GM12878 (cell line): ENCODE data around the gene NOL3. TPM values are rescaled to one million over a fixed set of nuclear protein-coding genes. Genes with fewer than 3 reads are reported as not detected.
A peak's percentile ranks its signal among the peaks of the same experiment; 100 is the strongest.

ENCODE experiments used
- ATAC-seq: fragments of 200-7000 bp; cut with Tn5 transposase; 3 replicates; pipeline ENCODE4 v1.9.1; 2020; ENCODE audit warnings: mild to moderate bottlenecking, moderate library complexity
- BruUV-seq: library from RNA; stranded (reverse); fragments of 400-500 nt; replicated peaks from 2 replicates; lab custom pipeline; 2021; lab: Mats Ljungman, UMichigan
- CTCF ChIA-PET: fragments of 300-600 bp; sonication (Branson Sonifier 250); formaldehyde crosslinking; extraction: SDS; loops from one replicate; lab custom pipeline; 2021; ENCODE audit warnings: inconsistent platforms; lab: Yijun Ruan, JAX
- POLR2A ChIA-PET: fragments of 350-600 bp; formaldehyde crosslinking; extraction: SDS; loops from one replicate; lab custom pipeline; 2021; ENCODE audit warnings: inconsistent platforms; lab: Charles Lee
- RAD21 ChIA-PET: fragments of 300-600 bp; sonication (Branson Sonifier 250); formaldehyde crosslinking; loops from one replicate; lab custom pipeline; 2023; ENCODE audit warnings: antibody characterized with exemption; ENCODE audit not compliant: unreplicated experiment; lab: Charles Lee
- SMC1A ChIA-PET: fragments of 300-600 bp; sonication (Branson Sonifier 250); formaldehyde crosslinking; loops from one replicate; lab custom pipeline; 2023; ENCODE audit not compliant: unreplicated experiment, uncharacterized antibody; lab: Charles Lee
- DNase-seq: peaks from one replicate; pipeline ENCODE4 v3.0.0-alpha.2; 2011; ENCODE audit warnings: low read depth, low spot score
- FAIRE-seq: peaks from 3 replicates; lab custom pipeline; 2011; peaks lifted over from hg19 to GRCh38; lab: Jason Lieb, UNC
- H2AFZ ChIP-seq: 2 replicates; pipeline ENCODE4 v1.6.0; 2011; ENCODE audit warnings: low read depth, low read length, control low read depth; ENCODE audit not compliant: control insufficient read depth
- H3K27ac ChIP-seq: 2 replicates; pipeline ENCODE4 v1.5.1; 2011; ENCODE audit warnings: control low read depth; ENCODE audit not compliant: control insufficient read depth, insufficient read depth
- H3K27me3 ChIP-seq, 2 experiments: replicated peaks in 1 of 2; 2 replicates each; pipeline versions ENCODE4 v1.6.0 to v1.6.1; 2011; ENCODE audit warnings: low read length in 1 of 2; ENCODE audit not compliant: control insufficient read depth in 2 of 2, insufficient read depth in 2 of 2
- H3K36me3 ChIP-seq, 2 experiments: 2 replicates each; pipeline ENCODE4 v1.5.1; 2011; ENCODE audit warnings: low read length in 1 of 2; ENCODE audit not compliant: control insufficient read depth in 2 of 2, insufficient read depth in 2 of 2
- H3K4me1 ChIP-seq: 2 replicates; pipeline ENCODE4 v1.6.1; 2011; ENCODE audit warnings: mild to moderate bottlenecking, low read length, moderate library complexity, mixed read lengths; ENCODE audit not compliant: control insufficient read depth, insufficient read depth
- H3K4me2 ChIP-seq: 2 replicates; pipeline ENCODE4 v1.6.0; 2011; ENCODE audit warnings: control low read depth; ENCODE audit not compliant: control insufficient read depth, insufficient read depth
- H3K4me3 ChIP-seq: fragments of 200-600 bp; sonication (generic); 2 replicates; pipeline ENCODE4 v1.5.1; 2016
- H3K79me2 ChIP-seq: 2 replicates; pipeline ENCODE4 v1.6.0; 2011; ENCODE audit warnings: low read length; ENCODE audit not compliant: control insufficient read depth, insufficient read depth
- H3K9ac ChIP-seq: 2 replicates; pipeline ENCODE4 v1.8.0; 2011; ENCODE audit warnings: low read length, control low read depth, mixed read lengths; ENCODE audit not compliant: control insufficient read depth, insufficient read depth
- H3K9me3 ChIP-seq: replicated peaks from 3 replicates; pipeline ENCODE4 v1.5.1; 2011; ENCODE audit warnings: mild to moderate bottlenecking, low read length; ENCODE audit not compliant: control insufficient read depth, insufficient read depth
- H4K20me1 ChIP-seq: 2 replicates; pipeline ENCODE4 v1.6.0; 2011; ENCODE audit not compliant: control insufficient read depth, insufficient read depth
- ASH2L ChIP-seq: fragments of 300-600, 200-600 bp; sonication (generic); IDR thresholded peaks from 2 replicates; pipeline ENCODE4 v1.6.1; 2017; ENCODE audit warnings: low read depth, mild to moderate bottlenecking, borderline replicate concordance
- ATF2 ChIP-seq: IDR thresholded peaks from 2 replicates; pipeline ENCODE4 v1.6.1; 2012; ENCODE audit warnings: low read length, inconsistent platforms
- CHD1 ChIP-seq: IDR thresholded peaks from 2 replicates; pipeline ENCODE4 v1.6.1; 2012; ENCODE audit warnings: low read depth, low read length, improper control_type of control experiment
- FOS ChIP-seq: IDR thresholded peaks from 3 replicates; pipeline ENCODE4 v1.6.1; 2011; ENCODE audit warnings: borderline replicate concordance; ENCODE audit not compliant: insufficient read length; ENCODE audit errors: extremely low read depth
- GATAD2B ChIP-seq: fragments of 450-650 bp; conservative IDR thresholded peaks from 2 replicates; pipeline ENCODE4 v1.6.1; 2017; ENCODE audit warnings: low read depth, mild to moderate bottlenecking, moderate library complexity
- IKZF2 ChIP-seq, 2 experiments: fragments of 450-650 bp; IDR thresholded peaks; 2 replicates each; pipeline ENCODE4 v1.6.1; 2017; ENCODE audit warnings: mild to moderate bottlenecking in 2 of 2, moderate library complexity in 2 of 2
- MTA3 ChIP-seq: IDR thresholded peaks from 2 replicates; pipeline ENCODE4 v1.6.1; 2012; ENCODE audit warnings: low read length, inconsistent platforms, borderline replicate concordance
- PKNOX1 ChIP-seq: fragments of 450-650 bp; IDR thresholded peaks from 2 replicates; pipeline ENCODE4 v1.6.1; 2016; ENCODE audit warnings: mild to moderate bottlenecking
- PML ChIP-seq: IDR thresholded peaks from 2 replicates; pipeline ENCODE4 v1.6.1; 2012; ENCODE audit warnings: low read length, inconsistent platforms
- POLR2AphosphoS2 ChIP-seq: IDR thresholded peaks from 2 replicates; pipeline ENCODE4 v1.6.1; 2011; ENCODE audit warnings: low read depth, mild to moderate bottlenecking, low read length, improper control_type of control experiment, moderate library complexity
- SP1 ChIP-seq: IDR thresholded peaks from one replicate; pipeline ENCODE4 v1.6.1; 2011; ENCODE audit warnings: low read depth, low read length
- SREBF2 ChIP-seq: IDR thresholded peaks from 2 replicates; pipeline ENCODE4 v1.6.1; 2012; ENCODE audit warnings: mild to moderate bottlenecking, low read length
- STAT3 ChIP-seq: IDR thresholded peaks from 2 replicates; pipeline ENCODE4 v1.6.1; 2011; ENCODE audit warnings: low read depth, low read length, improper control_type of control experiment
- SUZ12 ChIP-seq: fragments of 200-600 bp; sonication (generic); IDR thresholded peaks from one replicate; pipeline ENCODE4 v1.6.1; 2018; ENCODE audit warnings: antibody characterized with exemption, mild to moderate bottlenecking; ENCODE audit not compliant: unreplicated experiment
- ZNF274 ChIP-seq: IDR thresholded peaks from one replicate; pipeline ENCODE4 v1.8.0; 2011; ENCODE audit not compliant: insufficient read length, insufficient read depth
- ZNF384 ChIP-seq: IDR thresholded peaks from 2 replicates; pipeline ENCODE4 v1.6.1; 2012; ENCODE audit warnings: low read depth, mild to moderate bottlenecking, low read length, improper control_type of control experiment, borderline replicate concordance
- ZNF622 ChIP-seq: fragments of 450-650 bp; IDR thresholded peaks from 2 replicates; pipeline ENCODE4 v1.6.1; 2017; ENCODE audit warnings: mild to moderate bottlenecking, inconsistent platforms
- WGBS: methylation state at CpG from one replicate; pipeline ENCODE4 v1.1.6; 2016; ENCODE audit warnings: low lambda C conversion rate; ENCODE audit not compliant: insufficient replicate concordance, insufficient coverage; ENCODE audit errors: missing lambda C conversion rate; 5-methylcytosine and 5-hydroxymethylcytosine counted together
- in situ Hi-C: fragments of 300-500 bp; cut with MboI; formaldehyde crosslinking; loops from 9 replicates; pipeline ENCODE4 v1.14.3; 2018; ENCODE audit warnings: mixed read lengths
- intact Hi-C: fragments of 100-400 bp; cut with micrococcal nuclease; formaldehyde crosslinking; loops from one replicate; pipeline ENCODE4 v1.14.2; 2022; ENCODE audit not compliant: unreplicated experiment
- polyA plus RNA-seq, 11 experiments: library from polyadenylated mRNA; depleted of rRNA in 4 of 11; unstranded in 6 of 11; stranded (reverse) in 5 of 11; fragments of >200 nt; fragmentation: Nextera tagmentation in 4 of 11; fragmentation: Illumina TruSeq in 1 of 11; extraction: Ambion mirVana in 4 of 11; extraction: Trizol in 1 of 11; gene quantifications; 1 replicate in 1 of 11; 2 replicates in 10 of 11; pipeline versions ENCODE4 v1.2.1 to v1.2.3, GENCODE V29; 2011 to 2016; ENCODE audit warnings: inconsistent platforms in 2 of 11, missing spikeins in 2 of 11, low read depth in 1 of 11
- total RNA-seq, 4 experiments: library from RNA; depleted of rRNA in 3 of 4; stranded (reverse); fragments of >200 nt in 3 of 4; fragmentation: Illumina TruSeq in 1 of 4; extraction: Trizol in 1 of 4; gene quantifications; 2 replicates each; pipeline versions ENCODE4 v1.2.1 to v1.2.3, GENCODE V29; 2013 to 2021
- TF ChIP-seq, protein P1 (sequence below): fragments of 450-650 bp; IDR thresholded peaks from 2 replicates; pipeline ENCODE4 v1.6.1; 2018; ENCODE audit warnings: mild to moderate bottlenecking, low read depth, moderate library complexity; ENCODE audit not compliant: partially characterized antibody

NOL3 gene
- total and polyA plus RNA-seq, 10 of the 15 experiments (the other 5 are each of a cell fraction or from before 2014, with no cell fraction given): 0.31 to 18.4 (median 2.7) TPM

- in situ Hi-C loops: no loop called here
- CTCF ChIA-PET: interaction anchor here (0.6 to 3.2 kb wide), 14 partner anchors 10 to 208 kb away, joined by 3 to 34 read pairs (median 8); partner anchors contain the start of genes B3GNT9, CBFB, FBXL8 and NOL3
- TF ChIP-seq CHD1: no peak
- no peak for TF ChIP-seq ZNF622
- TF ChIP-seq PKNOX1: peak; percentile 99
- TF ChIP-seq ZNF384: no peak
- no peak for TF ChIP-seq ASH2L
- TF ChIP-seq SREBF2: no peak
- TF ChIP-seq SUZ12: no peak
- no peak; the same call in 1 of the 2 replicates for TF ChIP-seq GATAD2B
- TF ChIP-seq FOS: peak; percentile 73
- TF ChIP-seq ZNF274: no peak
- no peak for TF ChIP-seq ATF2
- TF ChIP-seq MTA3: no peak
- TF ChIP-seq SP1: peak; percentile 98
- no peak for TF ChIP-seq IKZF2 (IDR thresholded peaks at IDR 0.05)
- TF ChIP-seq STAT3: no peak
- TF ChIP-seq, protein P1, sequence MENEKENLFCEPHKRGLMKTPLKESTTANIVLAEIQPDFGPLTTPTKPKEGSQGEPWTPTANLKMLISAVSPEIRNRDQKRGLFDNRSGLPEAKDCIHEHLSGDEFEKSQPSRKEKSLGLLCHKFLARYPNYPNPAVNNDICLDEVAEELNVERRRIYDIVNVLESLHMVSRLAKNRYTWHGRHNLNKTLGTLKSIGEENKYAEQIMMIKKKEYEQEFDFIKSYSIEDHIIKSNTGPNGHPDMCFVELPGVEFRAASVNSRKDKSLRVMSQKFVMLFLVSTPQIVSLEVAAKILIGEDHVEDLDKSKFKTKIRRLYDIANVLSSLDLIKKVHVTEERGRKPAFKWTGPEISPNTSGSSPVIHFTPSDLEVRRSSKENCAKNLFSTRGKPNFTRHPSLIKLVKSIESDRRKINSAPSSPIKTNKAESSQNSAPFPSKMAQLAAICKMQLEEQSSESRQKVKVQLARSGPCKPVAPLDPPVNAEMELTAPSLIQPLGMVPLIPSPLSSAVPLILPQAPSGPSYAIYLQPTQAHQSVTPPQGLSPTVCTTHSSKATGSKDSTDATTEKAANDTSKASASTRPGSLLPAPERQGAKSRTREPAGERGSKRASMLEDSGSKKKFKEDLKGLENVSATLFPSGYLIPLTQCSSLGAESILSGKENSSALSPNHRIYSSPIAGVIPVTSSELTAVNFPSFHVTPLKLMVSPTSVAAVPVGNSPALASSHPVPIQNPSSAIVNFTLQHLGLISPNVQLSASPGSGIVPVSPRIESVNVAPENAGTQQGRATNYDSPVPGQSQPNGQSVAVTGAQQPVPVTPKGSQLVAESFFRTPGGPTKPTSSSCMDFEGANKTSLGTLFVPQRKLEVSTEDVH: no peak
- TF ChIP-seq POLR2AphosphoS2: no peak
- no peak for TF ChIP-seq PML
Measured at GRCh38 chr16:67183627-67184452, 13.5 kb downstream of the NOL3 start, which contains the start of gene MATCAP1. MATCAP1 (minus strand) TSS chr16:67183963; CDS start chr16:67180610, 3,353 bp downstream.

More at GRCh38 chr16:67183627-67184452, 13.5 kb downstream of the NOL3 start, which contains the start of gene MATCAP1:
- Histone ChIP-seq H3K4me3 (peak within 1 kb of the TSS; percentile 76), H3K4me1 (peaks cover 4% of the 10 kb centered on the region), H3K27ac (peak within 1 kb of the TSS; percentile 84), H3K36me3 (no peaks in the 10 kb centered on the region), H3K27me3 (peaks cover 0 to 3% of the 10 kb centered on the region in 2 experiments; a peak in 2 of 4 replicates), H3K4me2 (peak within 1 kb of the TSS; percentile 99), H3K79me2 (peaks cover 5% of the 10 kb centered on the region), H2AFZ (peak within 1 kb of the TSS; percentile 97), H3K9me3 (no peaks in the 10 kb centered on the region), H4K20me1 (no peaks in the 10 kb centered on the region; the same call in 1 of the 2 replicates), H3K9ac (peak within 1 kb of the TSS; percentile 74)
- ChIA-PET SMC1A (interaction anchor here (0.8 to 1.7 kb wide), 4 partner anchors 33 to 227 kb away, joined by 3 to 7 read pairs (median 4); partner anchors contain the start of gene B3GNT9), POLR2A (interaction anchor here (0.5 to 1.4 kb wide), 3 partner anchors 21 to 90 kb away, joined by 3 to 4 read pairs (median 4); partner anchors contain the start of gene FHOD1), RAD21 (interaction anchor here (1.5 to 2.3 kb wide), 4 partner anchors 29 to 250 kb away, joined by 3 to 9 read pairs (median 6); no protein-coding TSS in a partner anchor)
- intact Hi-C loops: loop anchor here (2.0 kb wide), 2 partner anchors 63 to 167 kb away; partner anchors contain the start of gene FHOD1
- BruUV-seq: no TSS peak
- peak; percentile 100 for FAIRE-seq
- under 1% methylated on average over 77 of the region's 77 CpGs for WGBS
- peak; percentile 91 for DNase-seq
- peak; percentile 96 for ATAC-seq
